Measurements from ENCODE around the gene STK24.

DNA sequence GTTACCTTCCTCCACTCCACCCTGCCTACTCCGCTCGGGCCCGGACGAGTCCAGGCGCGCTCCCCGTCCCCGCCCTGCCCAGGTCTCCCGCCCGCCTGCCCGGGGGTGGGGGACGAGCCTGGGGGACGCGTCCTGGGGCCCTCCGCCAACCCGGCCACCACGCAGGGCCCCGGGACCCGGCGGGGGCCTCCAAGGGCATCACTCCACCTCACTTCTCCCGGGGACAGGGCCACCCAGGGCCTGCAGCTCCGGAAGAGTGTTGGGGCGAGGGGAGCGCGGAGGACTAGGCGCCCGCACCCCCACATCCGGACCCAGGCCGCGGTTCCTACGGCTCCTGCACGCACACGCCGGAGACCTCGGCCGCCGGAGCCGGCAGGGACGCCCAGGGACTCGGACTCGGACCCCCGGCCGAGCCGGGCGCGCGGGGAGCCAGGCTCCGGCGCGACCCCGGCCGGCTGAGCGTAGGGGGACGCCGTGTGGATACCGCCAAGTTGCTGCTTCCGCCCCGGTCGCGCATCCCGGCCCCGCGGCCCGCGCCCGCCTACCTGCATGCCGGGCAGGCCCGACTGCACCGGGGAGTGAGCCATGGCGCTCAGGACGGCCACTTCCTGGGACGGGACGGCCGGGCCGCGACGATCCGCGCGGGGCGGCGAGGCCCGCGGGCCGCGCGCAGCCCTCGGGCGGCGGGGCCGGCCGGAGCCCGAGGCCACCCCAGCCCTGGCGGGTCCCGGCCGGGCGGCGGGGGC, 534 bp downstream of the STK24 start:
- TF ChIP-seq YY1 (IDR thresholded peaks at IDR 0.05; ENCODE audit: low read depth) (no peak), EP300 (IDR thresholded peaks at IDR 0.05; ENCODE audit: borderline replicate concordance) (no peak; the same call in 1 of the 2 replicates), CREB1 (IDR thresholded peaks at IDR 0.05; ENCODE audit: low read depth) (no peak), REST (IDR thresholded peaks at IDR 0.05; ENCODE audit: low read depth) (no peak), RAD21 (IDR thresholded peaks at IDR 0.05; ENCODE audit: low read depth) (no peak), TCF12 (IDR thresholded peaks at IDR 0.05; ENCODE audit: low read depth) (no peak)
